GM21737 (cell line): ENCODE measurements around the gene UBASH3A.

Experiments
- ATAC-seq: cut with Tn5 transposase; IDR thresholded peaks from one replicate; pipeline ENCODE4 v1.9.1; 2021; ENCODE audit warnings: mild to moderate bottlenecking, moderate library complexity; ENCODE audit not compliant: unreplicated experiment

Gene UBASH3A

GRCh38 chr21:42409366-42409765, 5.7 kb downstream of the UBASH3A start:
- ATAC-seq, result no peak

- ATAC-seq, result no peak
These were observed 7.6 kb downstream of the UBASH3A start for GRCh38 chr21:42411197-42411869.

- no peak for ATAC-seq
These were observed 8.4 kb downstream of the UBASH3A start for GRCh38 chr21:42411891-42412635.

GRCh38 chr21:42412636-42412933, 8.9 kb downstream of the UBASH3A start:
- ATAC-seq, result no peak

- no peak for ATAC-seq
These were observed 9.4 kb downstream of the UBASH3A start for GRCh38 chr21:42413093-42413492.

GRCh38 chr21:42413500-42413899, 9.8 kb downstream of the UBASH3A start:
- no peak for ATAC-seq

GRCh38 chr21:42414066-42414465, 10.4 kb downstream of the UBASH3A start:
- no peak for ATAC-seq

GRCh38 chr21:42414553-42414927, 10.8 kb downstream of the UBASH3A start:
- ATAC-seq, result no peak

GRCh38 chr21:42414928-42415769, 11.4 kb downstream of the UBASH3A start:
- ATAC-seq, result peak; percentile 72

- ATAC-seq, result no peak
These were observed 13.8 kb downstream of the UBASH3A start for GRCh38 chr21:42417533-42417932.

- ATAC-seq, result no peak
These were observed 15.2 kb downstream of the UBASH3A start for GRCh38 chr21:42418886-42419285.

- no peak for ATAC-seq
These were observed 16.1 kb downstream of the UBASH3A start for GRCh38 chr21:42419845-42420244.

GRCh38 chr21:42421018-42421793, 17.5 kb downstream of the UBASH3A start:
- ATAC-seq, result no peak

- peak; percentile 48 for ATAC-seq
These were observed 19.5 kb downstream of the UBASH3A start for GRCh38 chr21:42423197-42423675.

GRCh38 chr21:42423685-42424084, 20.0 kb downstream of the UBASH3A start:
- ATAC-seq, result peak; percentile 6

- ATAC-seq, result peak; percentile 31
These were observed 21.3 kb downstream of the UBASH3A start for GRCh38 chr21:42424914-42425541.

- peak; percentile 3 for ATAC-seq
These were observed 21.9 kb downstream of the UBASH3A start for GRCh38 chr21:42425591-42425990.

- ATAC-seq, result no peak
These were observed 22.7 kb downstream of the UBASH3A start for GRCh38 chr21:42426424-42426823.

GRCh38 chr21:42426876-42427480, 23.3 kb downstream of the UBASH3A start:
- no peak for ATAC-seq

GRCh38 chr21:42427809-42428419, 24.2 kb downstream of the UBASH3A start:
- no peak for ATAC-seq
